HUDEP-2 (cell line): ENCODE results near the gene FLYWCH2.
"Not testable (repeated sequence)": the region's sequence is repeated elsewhere in the genome, so short reads cannot be mapped to it uniquely, and the experiment has no call there.

Source experiments
- DNase-seq, 76 experiments: peaks; one replicate each; lab custom pipeline; 2025; ENCODE audit not compliant: unreplicated experiment in 76 of 76; lab: John Stamatoyannopoulos, UW

FLYWCH2 gene

DNA sequence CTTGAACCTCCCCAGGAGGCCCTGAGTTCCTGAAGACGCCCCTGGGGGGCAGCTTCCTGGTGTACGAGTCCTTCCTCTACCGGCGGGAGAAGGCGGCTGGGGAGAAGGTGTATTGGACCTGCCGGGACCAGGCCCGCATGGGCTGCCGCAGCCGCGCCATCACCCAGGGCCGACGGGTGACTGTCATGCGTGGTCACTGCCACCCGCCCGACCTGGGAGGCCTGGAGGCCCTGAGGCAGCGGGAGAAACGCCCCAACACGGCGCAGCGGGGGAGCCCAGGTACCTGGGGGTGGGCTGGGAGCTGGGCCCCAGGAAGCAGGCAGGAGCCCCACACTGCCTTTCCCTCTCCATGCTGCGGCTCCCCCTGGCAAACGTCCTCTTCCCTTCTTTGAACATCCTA lies 50.7 kb downstream of the FLYWCH2 start:
- DNase-seq: no peak

GRCh38 chr16:2934450-2934849 lies 51.4 kb downstream of the FLYWCH2 start:
- no peak for DNase-seq

GRCh38 chr16:2936436-2937011 lies 53.5 kb downstream of the FLYWCH2 start:
- no peak for DNase-seq

DNA sequence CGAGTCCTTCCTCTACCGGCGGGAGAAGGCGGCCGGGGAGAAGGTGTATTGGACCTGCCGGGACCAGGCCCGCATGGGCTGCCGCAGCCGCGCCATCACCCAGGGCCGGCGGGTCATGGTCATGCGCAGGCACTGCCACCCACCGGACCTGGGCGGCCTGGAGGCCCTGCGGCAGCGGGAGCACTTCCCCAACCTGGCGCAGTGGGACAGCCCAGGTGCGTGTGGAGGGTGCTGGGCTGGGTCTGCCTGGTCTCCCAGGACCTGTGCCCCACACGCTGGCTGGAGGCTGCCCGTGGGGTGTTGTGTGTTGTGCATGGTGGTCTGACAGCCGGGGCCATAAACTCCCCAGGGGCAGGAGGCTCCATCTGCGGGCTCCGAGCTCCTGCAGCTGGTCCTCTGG lies 54.2 kb downstream of the FLYWCH2 start:
- DNase-seq: no peak

- no peak for DNase-seq
Measured at GRCh38 chr16:2938206-2938605, 55.2 kb downstream of the FLYWCH2 start.

DNA sequence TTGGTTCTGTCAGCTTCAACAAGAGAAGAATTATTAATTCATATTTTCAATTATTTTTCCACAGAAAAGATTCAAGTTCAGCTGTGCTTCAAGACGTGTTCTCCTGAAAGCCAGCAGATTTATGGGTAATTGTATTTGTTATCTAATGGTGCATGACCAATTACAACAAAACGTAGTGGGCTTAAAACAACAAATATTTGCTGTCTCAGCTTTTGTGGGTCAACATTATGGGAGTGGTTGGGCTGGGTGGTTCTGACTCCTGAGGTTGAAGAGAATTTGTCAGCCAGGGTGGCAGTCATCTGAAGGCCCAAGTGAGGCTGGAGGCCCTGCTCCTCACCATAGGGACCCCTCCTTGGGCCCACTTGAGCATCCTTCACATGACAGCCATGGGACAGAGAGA lies 57.0 kb downstream of the FLYWCH2 start:
- no peak for DNase-seq

- no peak for DNase-seq
Measured at GRCh38 chr16:2942045-2942444, 59.0 kb downstream of the FLYWCH2 start.

DNA sequence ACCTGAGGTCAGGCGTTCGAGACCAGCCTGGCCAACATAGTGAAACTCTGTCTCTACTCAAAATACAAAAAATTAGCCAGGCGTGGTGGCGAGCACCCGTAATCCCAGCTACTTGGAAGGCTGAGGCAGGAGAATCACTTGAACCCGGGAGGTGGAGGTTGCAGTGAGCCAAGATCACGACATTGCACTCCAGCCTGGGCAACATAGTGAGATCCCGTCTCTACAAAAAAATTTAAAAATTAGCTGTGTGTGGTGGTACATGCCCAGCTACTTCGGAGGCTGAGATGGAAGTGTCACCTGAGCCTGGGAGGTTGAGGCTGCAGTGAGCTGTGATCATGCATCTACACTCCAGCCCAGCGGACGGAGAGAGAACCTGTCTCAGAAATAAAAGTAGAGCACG lies 60.7 kb downstream of the FLYWCH2 start:
- DNase-seq: not testable (repeated sequence)

GRCh38 chr16:2946649-2947048 lies 63.6 kb downstream of the FLYWCH2 start:
- DNase-seq: no peak
